ENCODE results near the gene THG1L. TPM values are rescaled to one million over a fixed set of nuclear protein-coding genes. Genes with fewer than 3 reads are reported as not detected.

Gene THG1L
- total and polyA plus RNA-seq, 2 experiments from 2014 or later, result 12.2 to 13.8 TPM

- H3K4me3 ChIP-seq, result no peak overlapping the region
- H4K20me1 ChIP-seq (replicated peaks; ENCODE audit: insufficient read depth), result no peaks in the 10 kb centered on the region
- TF ChIP-seq EZH2phosphoT487 (IDR thresholded peaks at IDR 0.05; ENCODE audit: unreplicated experiment), result no peak
- TF ChIP-seq ZNF114 (CRISPR knock-in tag; IDR thresholded peaks at IDR 0.05), result no peak
- no peak for TF ChIP-seq CREB1 (CRISPR knock-in tag; IDR thresholded peaks at IDR 0.05; ENCODE audit: low read depth)
- TF ChIP-seq JUNB (IDR thresholded peaks at IDR 0.05; ENCODE audit: unreplicated experiment), result no peak
- TF ChIP-seq, protein P1, sequence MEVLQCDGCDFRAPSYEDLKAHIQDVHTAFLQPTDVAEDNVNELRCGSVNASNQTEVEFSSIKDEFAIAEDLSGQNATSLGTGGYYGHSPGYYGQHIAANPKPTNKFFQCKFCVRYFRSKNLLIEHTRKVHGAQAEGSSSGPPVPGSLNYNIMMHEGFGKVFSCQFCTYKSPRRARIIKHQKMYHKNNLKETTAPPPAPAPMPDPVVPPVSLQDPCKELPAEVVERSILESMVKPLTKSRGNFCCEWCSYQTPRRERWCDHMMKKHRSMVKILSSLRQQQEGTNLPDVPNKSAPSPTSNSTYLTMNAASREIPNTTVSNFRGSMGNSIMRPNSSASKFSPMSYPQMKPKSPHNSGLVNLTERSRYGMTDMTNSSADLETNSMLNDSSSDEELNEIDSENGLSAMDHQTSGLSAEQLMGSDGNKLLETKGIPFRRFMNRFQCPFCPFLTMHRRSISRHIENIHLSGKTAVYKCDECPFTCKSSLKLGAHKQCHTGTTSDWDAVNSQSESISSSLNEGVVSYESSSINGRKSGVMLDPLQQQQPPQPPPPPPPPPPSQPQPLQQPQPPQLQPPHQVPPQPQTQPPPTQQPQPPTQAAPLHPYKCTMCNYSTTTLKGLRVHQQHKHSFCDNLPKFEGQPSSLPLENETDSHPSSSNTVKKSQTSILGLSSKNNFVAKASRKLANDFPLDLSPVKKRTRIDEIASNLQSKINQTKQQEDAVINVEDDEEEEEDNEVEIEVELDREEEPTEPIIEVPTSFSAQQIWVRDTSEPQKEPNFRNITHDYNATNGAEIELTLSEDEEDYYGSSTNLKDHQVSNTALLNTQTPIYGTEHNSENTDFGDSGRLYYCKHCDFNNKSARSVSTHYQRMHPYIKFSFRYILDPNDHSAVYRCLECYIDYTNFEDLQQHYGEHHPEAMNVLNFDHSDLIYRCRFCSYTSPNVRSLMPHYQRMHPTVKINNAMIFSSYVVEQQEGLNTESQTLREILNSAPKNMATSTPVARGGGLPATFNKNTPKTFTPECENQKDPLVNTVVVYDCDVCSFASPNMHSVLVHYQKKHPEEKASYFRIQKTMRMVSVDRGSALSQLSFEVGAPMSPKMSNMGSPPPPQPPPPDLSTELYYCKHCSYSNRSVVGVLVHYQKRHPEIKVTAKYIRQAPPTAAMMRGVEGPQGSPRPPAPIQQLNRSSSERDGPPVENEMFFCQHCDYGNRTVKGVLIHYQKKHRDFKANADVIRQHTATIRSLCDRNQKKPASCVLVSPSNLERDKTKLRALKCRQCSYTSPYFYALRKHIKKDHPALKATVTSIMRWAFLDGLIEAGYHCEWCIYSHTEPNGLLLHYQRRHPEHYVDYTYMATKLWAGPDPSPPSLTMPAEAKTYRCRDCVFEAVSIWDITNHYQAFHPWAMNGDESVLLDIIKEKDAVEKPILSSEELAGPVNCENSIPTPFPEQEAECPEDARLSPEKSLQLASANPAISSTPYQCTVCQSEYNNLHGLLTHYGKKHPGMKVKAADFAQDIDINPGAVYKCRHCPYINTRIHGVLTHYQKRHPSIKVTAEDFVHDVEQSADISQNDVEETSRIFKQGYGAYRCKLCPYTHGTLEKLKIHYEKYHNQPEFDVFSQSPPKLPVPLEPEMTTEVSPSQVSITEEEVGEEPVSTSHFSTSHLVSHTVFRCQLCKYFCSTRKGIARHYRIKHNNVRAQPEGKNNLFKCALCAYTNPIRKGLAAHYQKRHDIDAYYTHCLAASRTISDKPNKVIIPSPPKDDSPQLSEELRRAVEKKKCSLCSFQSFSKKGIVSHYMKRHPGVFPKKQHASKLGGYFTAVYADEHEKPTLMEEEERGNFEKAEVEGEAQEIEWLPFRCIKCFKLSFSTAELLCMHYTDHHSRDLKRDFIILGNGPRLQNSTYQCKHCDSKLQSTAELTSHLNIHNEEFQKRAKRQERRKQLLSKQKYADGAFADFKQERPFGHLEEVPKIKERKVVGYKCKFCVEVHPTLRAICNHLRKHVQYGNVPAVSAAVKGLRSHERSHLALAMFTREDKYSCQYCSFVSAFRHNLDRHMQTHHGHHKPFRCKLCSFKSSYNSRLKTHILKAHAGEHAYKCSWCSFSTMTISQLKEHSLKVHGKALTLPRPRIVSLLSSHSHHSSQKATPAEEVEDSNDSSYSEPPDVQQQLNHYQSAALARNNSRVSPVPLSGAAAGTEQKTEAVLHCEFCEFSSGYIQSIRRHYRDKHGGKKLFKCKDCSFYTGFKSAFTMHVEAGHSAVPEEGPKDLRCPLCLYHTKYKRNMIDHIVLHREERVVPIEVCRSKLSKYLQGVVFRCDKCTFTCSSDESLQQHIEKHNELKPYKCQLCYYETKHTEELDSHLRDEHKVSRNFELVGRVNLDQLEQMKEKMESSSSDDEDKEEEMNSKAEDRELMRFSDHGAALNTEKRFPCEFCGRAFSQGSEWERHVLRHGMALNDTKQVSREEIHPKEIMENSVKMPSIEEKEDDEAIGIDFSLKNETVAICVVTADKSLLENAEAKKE (CRISPR knock-in tag; IDR thresholded peaks at IDR 0.05), result no peak
- no peak for TF ChIP-seq REST (IDR thresholded peaks at IDR 0.05; ENCODE audit: unreplicated experiment)
- no peak for TF ChIP-seq STAT1 (IDR thresholded peaks at IDR 0.05; ENCODE audit: unreplicated experiment)
- no peak for TF ChIP-seq ETS1 (IDR thresholded peaks at IDR 0.05)
- TF ChIP-seq EZH2 (IDR thresholded peaks at IDR 0.05; ENCODE audit: low read depth, unreplicated experiment), result no peak
- TF ChIP-seq NANOG (IDR thresholded peaks at IDR 0.05; ENCODE audit: borderline replicate concordance), result no peak
- no peak for TF ChIP-seq ZNF331 (CRISPR knock-in tag; IDR thresholded peaks at IDR 0.05; ENCODE audit: low read depth)
- no peak for TF ChIP-seq POLR2AphosphoS5 (IDR thresholded peaks at IDR 0.05; ENCODE audit: low read depth)
- TF ChIP-seq, protein P2, sequence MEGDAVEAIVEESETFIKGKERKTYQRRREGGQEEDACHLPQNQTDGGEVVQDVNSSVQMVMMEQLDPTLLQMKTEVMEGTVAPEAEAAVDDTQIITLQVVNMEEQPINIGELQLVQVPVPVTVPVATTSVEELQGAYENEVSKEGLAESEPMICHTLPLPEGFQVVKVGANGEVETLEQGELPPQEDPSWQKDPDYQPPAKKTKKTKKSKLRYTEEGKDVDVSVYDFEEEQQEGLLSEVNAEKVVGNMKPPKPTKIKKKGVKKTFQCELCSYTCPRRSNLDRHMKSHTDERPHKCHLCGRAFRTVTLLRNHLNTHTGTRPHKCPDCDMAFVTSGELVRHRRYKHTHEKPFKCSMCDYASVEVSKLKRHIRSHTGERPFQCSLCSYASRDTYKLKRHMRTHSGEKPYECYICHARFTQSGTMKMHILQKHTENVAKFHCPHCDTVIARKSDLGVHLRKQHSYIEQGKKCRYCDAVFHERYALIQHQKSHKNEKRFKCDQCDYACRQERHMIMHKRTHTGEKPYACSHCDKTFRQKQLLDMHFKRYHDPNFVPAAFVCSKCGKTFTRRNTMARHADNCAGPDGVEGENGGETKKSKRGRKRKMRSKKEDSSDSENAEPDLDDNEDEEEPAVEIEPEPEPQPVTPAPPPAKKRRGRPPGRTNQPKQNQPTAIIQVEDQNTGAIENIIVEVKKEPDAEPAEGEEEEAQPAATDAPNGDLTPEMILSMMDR (conservative IDR thresholded peaks at IDR 0.05; ENCODE audit: low read depth in 2 of 2), result no peak
- H3F3A ChIP-seq (replicated peaks; ENCODE audit: low read depth), result no peaks in the 10 kb centered on the region
- ATAC-seq (no peak), DNase-seq (ENCODE audit: low spot score) (no peak)
- H3K4me1 ChIP-seq (ENCODE audit: insufficient read depth), result no peaks in the 10 kb centered on the region
- Mint-ChIP-seq H3K9me3 (no peaks in the 10 kb centered on the region), H3K27me3 (ENCODE audit: insufficient read depth, low read depth, poor library complexity) (no peaks in the 10 kb centered on the region), H3K36me3 (ENCODE audit: low read depth) (no peaks in the 10 kb centered on the region), H3K4me3 (no peak overlapping the region), H3K27ac (no peak overlapping the region), H3K4me1 (no peaks in the 10 kb centered on the region)
- H3K79me2 ChIP-seq (replicated peaks; ENCODE audit: insufficient read depth), result no peaks in the 10 kb centered on the region
- H3K36me3 ChIP-seq (ENCODE audit: insufficient read depth), result no peaks in the 10 kb centered on the region; the same call in 1 of the 2 replicates
- no peak overlapping the region for H3K27ac ChIP-seq (ENCODE audit: low read depth)
- H3K9me2 ChIP-seq (ENCODE audit: insufficient read depth), result no peaks in the 10 kb centered on the region
- H3K4me2 ChIP-seq, result no peak overlapping the region
- H2AFZ ChIP-seq, result peak overlapping the region; percentile 87
- H3K27me3 ChIP-seq (ENCODE audit: insufficient read depth), result no peaks in the 10 kb centered on the region
These were observed 40.9 kb downstream of the THG1L start for GRCh38 chr5:157772127-157772526.
